Activated CD8-positive, alpha-beta memory T cell treated with anti-CD3 and anti-CD28 coated beads, Interleukin-2, amount 10 ng/mL, durations not matched to agents 7 days and 5 days (primary cell): Measurements from ENCODE around the gene ABHD15. TPM values are rescaled to one million over a fixed set of nuclear protein-coding genes. Genes with fewer than 3 reads are reported as not detected.

Source experiments
- ATAC-seq: fragments of 150-1000 bp; cut with Tn5 transposase; one replicate; pipeline ENCODE4 v1.10.0; 2021; ENCODE audit warnings: moderate library complexity
- CTCF ChIA-PET: fragments of 350-600 bp; sonication (Branson Sonifier 250); formaldehyde crosslinking; loops from one replicate; lab custom pipeline; 2021; ENCODE audit warnings: antibody characterized with exemption; lab: Charles Lee
- DNase-seq: peaks from one replicate; pipeline ENCODE4 v3.0.0-alpha.2; 2020
- H3K27ac Mint-ChIP-seq: one replicate; pipeline ENCODE4 v1.8.0; 2021; ENCODE audit warnings: mild to moderate bottlenecking, mixed read lengths
- H3K27me3 Mint-ChIP-seq: one replicate; pipeline ENCODE4 v1.8.0; 2021; ENCODE audit warnings: mixed read lengths
- H3K36me3 Mint-ChIP-seq: one replicate; pipeline ENCODE4 v1.8.0; 2021; ENCODE audit warnings: mild to moderate bottlenecking, mixed read lengths
- H3K4me1 Mint-ChIP-seq: one replicate; pipeline ENCODE4 v1.8.0; 2021; ENCODE audit warnings: mixed read lengths
- H3K4me3 Mint-ChIP-seq: one replicate; pipeline ENCODE4 v1.8.0; 2021; ENCODE audit warnings: mild to moderate bottlenecking, moderate library complexity, mixed read lengths
- H3K9me3 Mint-ChIP-seq: one replicate; pipeline ENCODE4 v1.8.0; 2022; ENCODE audit warnings: low read depth, mixed read lengths
- total RNA-seq, 2 experiments: library from RNA; stranded (reverse); gene quantifications; one replicate each; pipeline ENCODE4 v1.2.3, GENCODE V29; 2021

Gene ABHD15
- total RNA-seq, 2 experiments from 2014 or later = 20.0 to 20.3 TPM

DNA sequence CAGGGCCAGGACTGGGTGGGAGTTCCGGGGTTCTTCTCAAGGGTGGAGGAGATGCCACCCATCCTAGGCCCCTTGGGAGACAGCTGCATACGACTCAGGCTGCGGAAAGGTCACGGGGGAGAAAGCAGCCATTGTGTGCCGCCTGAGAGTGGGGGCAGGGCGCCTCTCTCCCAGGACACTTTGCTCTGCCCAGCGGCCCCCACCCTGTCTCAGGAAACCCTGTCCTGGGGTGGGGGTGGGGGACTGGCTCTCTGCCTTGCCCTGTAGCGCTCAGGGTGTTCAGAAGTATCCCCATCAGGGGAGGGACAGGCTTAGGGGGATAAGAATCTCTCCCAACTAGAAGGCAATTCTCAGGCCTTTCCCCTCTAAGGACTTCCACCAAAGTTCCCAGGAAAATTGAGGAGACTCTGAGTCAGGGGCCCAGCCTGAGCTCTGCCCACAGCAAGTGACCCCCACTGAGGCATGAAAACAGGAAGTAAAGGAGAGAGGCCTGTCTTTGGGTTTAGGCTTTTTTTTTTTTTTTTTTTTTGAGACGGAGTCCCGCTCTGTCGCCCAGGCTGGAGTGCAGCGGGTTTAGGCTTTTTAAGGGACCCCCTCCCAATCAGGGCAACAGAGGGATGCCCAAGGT lies 17.7 kb upstream of the ABHD15 start:
- ATAC-seq = no peak
- Mint-ChIP-seq H3K9me3 (no peaks in the 10 kb centered on the region), H3K27me3 (no peaks in the 10 kb centered on the region), H3K27ac (peak overlapping the region; percentile 70), H3K36me3 (peaks cover 11% of the 10 kb centered on the region), H3K4me3 (no peak overlapping the region), H3K4me1 (peaks cover 56% of the 10 kb centered on the region)
- DNase-seq = no peak
- CTCF ChIA-PET = interaction anchor here (0.6 to 24.4 kb wide), 5 partner anchors 8 to 633 kb away, joined by 3 to 458 read pairs (median 80); partner anchors contain the start of genes ABHD15, ANKRD13B, CORO6 and TP53I13

DNA sequence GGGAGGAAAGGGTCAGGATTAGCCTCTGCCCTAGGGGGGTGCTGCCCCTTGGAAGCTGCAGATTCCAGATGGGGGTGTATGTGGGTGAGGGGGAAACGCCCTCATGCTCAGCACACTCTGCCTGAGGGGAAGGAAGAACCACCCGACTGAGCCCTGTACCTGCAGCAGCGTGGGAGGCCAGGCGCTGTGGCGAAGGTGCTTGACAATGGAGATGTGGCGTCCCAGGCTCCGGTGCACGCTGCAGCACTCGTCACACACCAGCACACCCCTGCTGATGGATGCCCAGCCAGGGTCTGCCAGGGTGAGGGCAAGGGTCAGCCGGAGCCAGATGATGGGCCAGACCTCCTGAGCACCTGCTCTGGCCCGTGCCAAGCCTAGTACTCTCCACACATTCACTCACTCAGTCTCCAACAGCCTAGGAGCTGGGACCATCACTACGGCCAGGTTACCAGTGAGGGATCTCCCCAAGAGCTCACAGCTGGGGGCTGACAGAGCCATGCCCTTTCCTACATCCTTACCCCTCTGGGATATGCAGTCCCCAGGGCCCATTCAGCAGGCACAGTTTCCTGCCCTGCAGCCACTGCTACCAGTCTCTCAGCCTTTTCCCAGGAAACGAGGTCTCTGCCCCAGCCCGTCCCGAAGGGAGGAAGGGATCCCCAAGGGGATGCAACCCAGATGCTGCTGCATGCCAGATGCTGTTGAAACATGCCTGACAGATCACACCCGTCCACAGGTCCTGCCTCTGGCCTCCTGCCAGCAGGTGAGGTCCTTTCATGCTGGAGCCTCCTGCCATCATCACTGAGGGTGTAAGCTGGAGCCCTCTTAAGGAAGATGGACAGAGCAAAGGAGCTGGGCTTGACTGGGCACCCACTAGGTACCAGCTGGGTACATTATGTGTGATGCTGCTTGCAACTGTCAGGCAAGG lies 16.7 kb upstream of the ABHD15 start:
- no peak for ATAC-seq
- Mint-ChIP-seq H3K36me3 (peaks cover 13% of the 10 kb centered on the region), H3K9me3 (no peaks in the 10 kb centered on the region), H3K4me1 (peaks cover 56% of the 10 kb centered on the region), H3K27ac (peak overlapping the region; percentile 65), H3K27me3 (no peaks in the 10 kb centered on the region), H3K4me3 (no peak overlapping the region)
- no peak for DNase-seq
- CTCF ChIA-PET = interaction anchor here (1.0 to 24.4 kb wide), 4 partner anchors 9 to 632 kb away, joined by 3 to 458 read pairs (median 87); partner anchors contain the start of genes ABHD15, ANKRD13B, CORO6 and TP53I13

DNA sequence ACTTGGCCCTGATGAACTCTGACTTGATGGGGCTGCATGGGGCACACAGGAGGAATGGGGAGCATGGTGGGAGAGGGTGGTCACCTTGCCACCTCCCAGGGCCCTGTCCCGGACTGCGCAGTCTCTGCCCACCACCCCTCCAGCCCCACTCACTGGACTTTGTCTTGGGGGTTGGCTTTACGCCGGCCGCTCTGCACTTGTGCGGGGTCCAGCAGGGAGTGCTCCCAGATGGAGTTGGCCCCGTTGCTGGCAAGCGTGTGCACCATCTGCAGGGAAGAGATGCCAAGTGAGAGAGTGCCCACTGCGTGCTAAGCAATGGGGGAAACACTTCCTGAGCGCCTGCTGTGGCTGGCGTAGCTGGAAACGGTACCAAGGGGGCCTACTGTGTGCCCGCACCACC lies 15.9 kb upstream of the ABHD15 start:
- CTCF ChIA-PET = interaction anchor here (8.3 to 24.4 kb wide), 3 partner anchors 10 to 33 kb away, joined by 80 to 458 read pairs (median 94); partner anchors contain the start of genes ABHD15, ANKRD13B, CORO6 and TP53I13
- Mint-ChIP-seq H3K36me3 (peaks cover 14% of the 10 kb centered on the region), H3K4me1 (peaks cover 50% of the 10 kb centered on the region), H3K27me3 (no peaks in the 10 kb centered on the region), H3K4me3 (no peak overlapping the region), H3K9me3 (no peaks in the 10 kb centered on the region), H3K27ac (no peak overlapping the region)
- ATAC-seq (no peak), DNase-seq (no peak)

DNA sequence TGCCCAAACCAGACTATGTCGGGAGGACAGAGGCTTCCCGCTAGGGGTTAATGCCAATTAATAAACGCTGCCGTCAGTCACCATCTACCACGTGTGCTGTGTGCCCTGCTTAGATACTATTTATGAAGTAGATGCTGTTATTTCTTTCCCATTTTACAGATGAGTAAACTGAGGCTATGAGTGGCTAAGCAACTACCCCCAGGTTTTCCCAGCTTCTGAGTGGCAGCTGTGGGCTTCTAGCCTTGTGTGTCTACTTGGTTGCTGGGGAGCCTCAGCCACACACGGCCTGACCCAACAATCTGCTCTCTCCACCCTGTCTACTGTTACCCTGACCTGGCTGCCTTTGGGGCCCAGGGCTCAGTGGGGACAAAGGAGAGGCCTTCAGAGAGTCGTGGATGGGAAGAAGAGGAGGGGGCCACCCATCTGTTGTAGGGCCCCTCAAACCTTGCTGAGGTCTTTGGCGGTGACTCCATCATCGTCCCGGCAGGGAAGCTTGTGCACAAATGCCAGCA lies 15.5 kb upstream of the ABHD15 start:
- H3K36me3 Mint-ChIP-seq = peaks cover 16% of the 10 kb centered on the region
- H3K4me3 Mint-ChIP-seq = no peak overlapping the region
- H3K27ac Mint-ChIP-seq = no peak overlapping the region
- DNase-seq = no peak
- no peak for ATAC-seq
- peaks cover 46% of the 10 kb centered on the region for H3K4me1 Mint-ChIP-seq
- H3K9me3 Mint-ChIP-seq = no peaks in the 10 kb centered on the region
- no peaks in the 10 kb centered on the region for H3K27me3 Mint-ChIP-seq
- CTCF ChIA-PET = interaction anchor here (1.0 to 24.4 kb wide), 4 partner anchors 10 to 358 kb away, joined by 3 to 458 read pairs (median 87); partner anchors contain the start of genes ABHD15, ANKRD13B, CORO6 and TP53I13

DNA sequence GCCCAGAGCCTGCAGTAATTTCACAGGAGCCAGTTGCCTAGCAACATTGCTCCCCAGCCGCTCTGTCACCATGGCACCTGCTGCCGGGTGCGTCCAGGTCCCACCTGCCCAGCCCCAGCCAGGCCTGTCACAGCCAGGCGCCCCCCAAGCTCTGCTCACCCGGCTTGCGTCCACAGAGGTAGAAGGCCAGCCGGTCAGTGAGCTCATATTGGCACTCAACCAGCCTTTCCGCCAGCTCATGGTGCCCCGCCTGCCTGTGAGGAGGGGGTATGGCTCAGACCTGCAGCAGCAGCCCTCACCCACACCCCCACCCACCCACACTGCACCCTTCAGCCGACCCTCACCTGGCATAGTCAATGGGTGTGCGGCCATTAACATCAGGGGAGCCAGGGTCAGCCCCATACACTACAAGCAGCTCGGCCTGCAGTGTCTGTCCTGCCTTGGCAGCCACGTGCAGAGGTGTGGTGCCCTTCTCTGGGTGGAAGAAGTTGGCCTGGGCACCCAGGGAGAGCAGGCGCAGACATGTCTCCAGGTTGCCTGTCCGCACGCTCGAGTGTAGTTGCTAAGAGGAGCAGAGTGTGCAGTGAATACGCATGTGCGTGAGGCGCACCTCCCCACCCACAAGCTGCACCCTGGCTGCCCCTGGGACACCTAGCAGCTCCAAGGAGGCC lies 14.9 kb upstream of the ABHD15 start:
- no peak for ATAC-seq
- H3K4me1 Mint-ChIP-seq = peaks cover 40% of the 10 kb centered on the region
- CTCF ChIA-PET = interaction anchor here (1.0 to 24.4 kb wide), 5 partner anchors 11 to 359 kb away, joined by 3 to 458 read pairs (median 80); partner anchors contain the start of genes ABHD15, ANKRD13B, CORO6 and TP53I13
- no peaks in the 10 kb centered on the region for H3K9me3 Mint-ChIP-seq
- no peaks in the 10 kb centered on the region for H3K27me3 Mint-ChIP-seq
- peaks cover 16% of the 10 kb centered on the region for H3K36me3 Mint-ChIP-seq
- no peak for DNase-seq
- no peak overlapping the region for H3K4me3 Mint-ChIP-seq
- H3K27ac Mint-ChIP-seq = no peak overlapping the region

DNA sequence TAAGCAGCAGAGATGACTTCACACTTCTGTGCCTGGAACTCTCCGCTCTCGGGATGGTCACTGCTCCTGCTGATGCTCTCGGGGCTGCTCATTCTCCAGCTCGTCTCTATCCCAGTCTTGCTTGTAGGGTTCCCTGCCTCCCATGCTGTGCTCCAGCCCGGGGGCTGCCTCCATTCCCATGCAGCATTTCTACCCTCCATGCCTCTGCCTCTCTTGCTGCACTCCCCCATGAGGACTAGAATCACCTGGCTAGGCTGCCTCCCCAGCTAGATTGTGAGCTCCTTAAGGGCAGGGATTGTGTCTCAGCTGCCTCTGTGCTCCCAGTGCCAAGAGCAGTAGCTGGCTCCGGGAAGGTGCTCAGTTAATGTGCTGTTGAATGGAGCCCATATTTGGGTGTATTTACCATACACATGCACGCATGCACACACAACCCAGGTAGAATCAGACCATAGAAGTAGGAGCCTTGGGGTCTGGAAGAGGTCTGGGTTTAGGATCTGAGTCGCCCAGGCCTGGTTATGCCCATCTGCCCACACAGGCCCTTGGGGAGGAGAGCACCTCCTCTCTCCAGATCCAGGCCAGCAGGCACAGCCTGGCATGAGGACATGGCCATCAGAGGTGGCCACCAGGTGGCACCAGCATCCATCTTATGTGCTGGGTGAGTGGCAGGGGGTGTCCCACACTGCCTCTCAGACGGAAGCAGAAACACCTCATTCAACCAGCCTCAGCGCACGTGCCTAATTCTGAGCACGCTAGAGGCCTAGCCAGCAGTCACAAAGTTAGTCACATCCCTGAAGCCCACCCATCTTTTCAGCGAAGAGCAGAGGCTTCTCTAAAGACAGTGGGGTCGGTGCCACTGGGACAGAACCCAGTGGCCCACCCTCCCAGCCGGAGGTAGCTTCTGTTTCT lies 13.3 kb upstream of the ABHD15 start:
- ATAC-seq (peak; percentile 97), DNase-seq (peak; percentile 94)
- CTCF ChIA-PET = interaction anchor here (0.8 to 24.4 kb wide), 9 partner anchors 8 to 351 kb away, joined by 3 to 458 read pairs (median 6); partner anchors contain the start of genes ABHD15, ANKRD13B, CORO6 and TP53I13
- Mint-ChIP-seq H3K36me3 (peaks cover 16% of the 10 kb centered on the region), H3K4me3 (no peak overlapping the region), H3K9me3 (no peaks in the 10 kb centered on the region), H3K27me3 (no peaks in the 10 kb centered on the region), H3K27ac (peak overlapping the region; percentile 55), H3K4me1 (peaks cover 25% of the 10 kb centered on the region)

DNA sequence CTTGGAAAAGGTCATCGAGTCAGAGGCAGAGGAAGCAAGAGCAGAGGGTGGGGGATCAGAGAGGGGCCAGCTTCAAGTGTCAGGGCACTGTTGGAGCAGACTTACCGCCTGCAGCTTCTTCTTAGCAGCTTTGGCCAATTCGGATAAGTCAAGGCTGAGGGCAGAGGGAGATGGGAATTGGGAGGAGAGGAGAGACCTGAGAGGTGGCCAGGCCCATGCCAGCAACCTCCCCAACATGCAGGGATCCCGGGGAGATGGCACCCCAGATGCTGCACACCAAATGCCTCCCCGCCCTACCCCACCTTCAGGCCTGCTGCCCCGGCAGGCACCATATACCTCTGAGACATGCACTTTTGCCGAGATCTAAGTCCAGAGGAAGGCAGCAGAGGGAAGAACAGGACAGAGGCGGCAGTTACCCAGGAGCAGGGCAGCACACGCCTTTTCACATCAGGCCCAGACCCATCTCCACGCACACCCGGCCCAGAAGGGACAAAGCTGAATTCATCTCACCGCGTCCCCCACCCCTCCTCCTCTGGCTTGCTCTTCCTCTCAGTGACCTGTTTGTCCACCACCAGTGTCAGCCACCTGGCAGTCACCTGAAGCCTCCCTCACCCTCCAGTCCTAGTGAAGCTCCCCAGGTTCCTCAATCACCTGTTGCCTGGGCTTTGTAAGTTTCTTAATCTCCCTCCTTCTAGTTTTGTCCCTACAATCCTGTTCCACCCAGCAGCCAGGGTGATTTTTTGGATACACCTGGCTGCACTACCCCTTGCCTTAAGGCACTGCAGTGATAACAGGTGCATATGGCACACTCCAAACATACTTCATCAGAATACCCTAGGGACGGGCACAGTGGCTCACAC lies 12.0 kb upstream of the ABHD15 start:
- peak overlapping the region; percentile 42 for H3K27ac Mint-ChIP-seq
- H3K4me1 Mint-ChIP-seq = peaks cover 12% of the 10 kb centered on the region
- ATAC-seq (no peak), DNase-seq (no peak)
- H3K27me3 Mint-ChIP-seq = no peaks in the 10 kb centered on the region
- H3K4me3 Mint-ChIP-seq = no peak overlapping the region
- no peaks in the 10 kb centered on the region for H3K9me3 Mint-ChIP-seq
- CTCF ChIA-PET = interaction anchor here (1.2 to 24.4 kb wide), 7 partner anchors 9 to 209 kb away, joined by 3 to 458 read pairs (median 6); partner anchors contain the start of genes ABHD15, ANKRD13B, CORO6 and TP53I13
- peaks cover 22% of the 10 kb centered on the region for H3K36me3 Mint-ChIP-seq

DNA sequence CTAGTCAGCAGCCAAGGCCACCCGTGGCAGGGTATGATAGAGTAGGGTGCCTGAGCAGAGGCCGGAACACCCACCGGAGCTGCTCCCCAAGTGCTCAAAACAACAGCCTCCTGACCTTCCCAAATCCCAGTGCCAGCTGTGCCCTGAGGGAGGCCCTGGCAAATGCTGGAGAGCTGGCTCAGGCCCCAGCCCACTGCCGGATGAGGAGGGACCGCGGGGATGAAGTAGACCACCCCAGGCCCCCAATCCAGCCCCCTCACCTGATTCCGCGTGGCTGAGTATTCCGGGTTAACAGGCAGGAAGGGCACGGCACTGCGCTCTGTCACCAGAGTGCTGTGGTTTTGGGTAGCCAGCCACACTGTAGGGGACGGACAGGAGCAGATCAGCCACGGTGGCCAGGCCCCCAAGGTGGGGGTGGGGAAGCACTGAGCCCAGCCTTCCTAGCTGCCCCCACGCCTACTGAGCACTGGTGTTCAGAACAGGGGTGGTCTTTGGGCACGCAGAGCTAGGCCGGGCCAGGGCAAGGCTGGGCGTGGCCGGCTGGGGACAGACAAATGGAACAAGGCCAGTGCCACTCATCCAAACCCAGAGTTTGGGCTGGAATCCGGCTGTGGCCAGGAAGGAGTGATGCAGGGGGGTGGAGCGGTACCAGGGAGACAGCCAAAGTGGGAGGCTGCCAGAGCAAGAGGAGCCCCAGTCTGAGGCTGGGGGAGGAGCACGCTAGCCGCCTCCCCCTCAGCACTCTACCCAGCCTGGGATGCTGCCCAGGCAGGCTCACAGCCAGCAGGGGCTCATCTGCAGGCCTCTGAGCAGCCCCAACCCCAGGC lies 10.8 kb upstream of the ABHD15 start:
- no peaks in the 10 kb centered on the region for H3K9me3 Mint-ChIP-seq
- H3K4me1 Mint-ChIP-seq = peaks cover 11% of the 10 kb centered on the region
- H3K27ac Mint-ChIP-seq = no peak overlapping the region
- H3K27me3 Mint-ChIP-seq = no peaks in the 10 kb centered on the region
- peaks cover 19% of the 10 kb centered on the region for H3K36me3 Mint-ChIP-seq
- no peak overlapping the region for H3K4me3 Mint-ChIP-seq
- no peak for DNase-seq
- ATAC-seq = no peak
- CTCF ChIA-PET = interaction anchor here (1.2 to 24.4 kb wide), 4 partner anchors 8 to 38 kb away, joined by 3 to 458 read pairs (median 87); partner anchors contain the start of genes ABHD15, ANKRD13B, CORO6 and TP53I13

DNA sequence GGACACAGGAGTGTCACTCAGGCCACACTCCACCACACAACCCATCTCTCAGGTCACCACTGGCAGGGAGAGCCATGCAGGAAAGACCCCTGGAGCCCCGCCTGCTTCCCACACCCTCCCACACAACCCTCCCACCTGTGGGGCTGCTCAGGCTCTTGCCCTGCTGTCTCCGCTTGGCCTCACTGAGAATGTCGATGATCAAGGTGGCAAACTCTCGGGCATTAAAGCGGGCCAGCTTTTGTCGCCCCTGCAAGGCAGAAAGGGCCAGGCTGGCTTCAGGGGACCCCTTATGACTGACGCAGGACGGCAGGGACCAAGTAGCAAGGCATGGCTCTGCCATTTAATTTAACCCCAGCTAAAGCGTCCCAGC lies 10.1 kb upstream of the ABHD15 start:
- DNase-seq (no peak), ATAC-seq (no peak)
- peaks cover 19% of the 10 kb centered on the region for H3K36me3 Mint-ChIP-seq
- H3K27ac Mint-ChIP-seq = no peak overlapping the region
- H3K4me1 Mint-ChIP-seq = peaks cover 11% of the 10 kb centered on the region
- H3K9me3 Mint-ChIP-seq = no peaks in the 10 kb centered on the region
- H3K4me3 Mint-ChIP-seq = no peak overlapping the region
- no peaks in the 10 kb centered on the region for H3K27me3 Mint-ChIP-seq
- CTCF ChIA-PET = interaction anchor here (8.3 to 24.4 kb wide), 3 partner anchors 7 to 39 kb away, joined by 80 to 458 read pairs (median 94); partner anchors contain the start of genes ABHD15, ANKRD13B, CORO6 and TP53I13

DNA sequence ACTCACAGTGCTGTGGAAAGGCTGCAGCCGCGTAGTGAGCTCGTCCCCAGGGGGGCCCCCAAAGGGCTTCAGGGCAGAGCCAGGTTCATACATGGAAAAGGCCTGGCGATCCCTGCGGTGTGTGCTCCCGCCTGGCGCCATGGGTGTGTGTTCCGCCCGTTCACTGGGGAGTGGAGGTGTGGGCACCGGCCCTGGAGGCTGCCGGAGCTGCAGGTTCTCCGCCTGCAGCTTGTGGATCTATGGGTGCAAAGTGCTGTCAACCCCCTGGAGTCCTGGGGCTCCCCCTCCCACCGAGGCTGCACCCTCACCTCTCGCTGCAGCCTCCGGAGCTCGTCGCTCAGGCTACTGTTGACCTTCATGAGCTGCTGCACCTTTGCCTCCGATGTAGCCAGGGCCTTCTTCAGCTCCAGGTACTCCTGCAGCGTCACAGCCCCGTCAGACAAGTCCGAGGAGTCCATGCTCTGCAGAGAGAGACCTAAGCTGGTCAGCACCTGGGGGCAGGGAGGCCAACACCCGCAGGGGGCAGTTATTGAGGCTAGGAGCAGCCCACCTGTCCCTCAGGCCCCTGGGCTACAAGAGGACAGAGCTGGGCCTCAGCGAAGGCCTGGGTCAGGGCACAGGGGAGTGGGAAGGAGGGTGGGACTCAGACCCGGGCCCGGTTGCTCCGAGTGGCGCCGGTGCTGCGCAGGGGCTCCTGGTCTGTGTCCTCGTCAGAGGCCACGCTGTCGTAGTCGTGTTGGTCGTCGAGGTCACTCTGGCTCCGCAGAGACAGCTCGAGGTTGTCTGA lies 9.6 kb upstream of the ABHD15 start:
- Mint-ChIP-seq H3K27ac (no peak overlapping the region), H3K9me3 (no peaks in the 10 kb centered on the region), H3K36me3 (peaks cover 19% of the 10 kb centered on the region), H3K4me3 (no peak overlapping the region), H3K27me3 (no peaks in the 10 kb centered on the region), H3K4me1 (peaks cover 13% of the 10 kb centered on the region)
- no peak for ATAC-seq
- CTCF ChIA-PET = interaction anchor here (0.6 to 24.4 kb wide), 4 partner anchors 7 to 39 kb away, joined by 3 to 458 read pairs (median 87); partner anchors contain the start of genes ABHD15, ANKRD13B, CORO6 and TP53I13
- no peak for DNase-seq
